ENCODE data around the gene C1RL.

Gene C1RL

DNA sequence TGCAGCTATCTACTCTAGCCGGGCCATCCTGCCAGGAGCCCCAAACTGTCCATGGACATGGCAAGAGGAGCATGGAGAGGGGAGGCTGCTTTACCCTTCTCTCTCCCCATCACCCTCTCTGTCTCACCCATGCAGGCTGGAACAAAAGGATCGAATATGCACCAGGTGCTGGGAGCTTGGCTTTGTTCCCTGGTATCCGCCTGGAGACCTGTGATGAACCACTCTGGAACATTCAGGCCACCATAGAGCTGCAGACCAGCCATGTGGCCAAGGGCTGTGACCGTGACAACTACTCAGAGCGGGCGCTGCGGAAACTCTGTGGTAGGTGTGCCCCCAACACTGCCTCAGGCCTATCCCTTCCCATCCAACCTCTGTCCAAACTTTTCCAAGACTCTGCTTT lies 27.1 kb upstream of the C1RL start:
- no peak for FAIRE-seq

DNA sequence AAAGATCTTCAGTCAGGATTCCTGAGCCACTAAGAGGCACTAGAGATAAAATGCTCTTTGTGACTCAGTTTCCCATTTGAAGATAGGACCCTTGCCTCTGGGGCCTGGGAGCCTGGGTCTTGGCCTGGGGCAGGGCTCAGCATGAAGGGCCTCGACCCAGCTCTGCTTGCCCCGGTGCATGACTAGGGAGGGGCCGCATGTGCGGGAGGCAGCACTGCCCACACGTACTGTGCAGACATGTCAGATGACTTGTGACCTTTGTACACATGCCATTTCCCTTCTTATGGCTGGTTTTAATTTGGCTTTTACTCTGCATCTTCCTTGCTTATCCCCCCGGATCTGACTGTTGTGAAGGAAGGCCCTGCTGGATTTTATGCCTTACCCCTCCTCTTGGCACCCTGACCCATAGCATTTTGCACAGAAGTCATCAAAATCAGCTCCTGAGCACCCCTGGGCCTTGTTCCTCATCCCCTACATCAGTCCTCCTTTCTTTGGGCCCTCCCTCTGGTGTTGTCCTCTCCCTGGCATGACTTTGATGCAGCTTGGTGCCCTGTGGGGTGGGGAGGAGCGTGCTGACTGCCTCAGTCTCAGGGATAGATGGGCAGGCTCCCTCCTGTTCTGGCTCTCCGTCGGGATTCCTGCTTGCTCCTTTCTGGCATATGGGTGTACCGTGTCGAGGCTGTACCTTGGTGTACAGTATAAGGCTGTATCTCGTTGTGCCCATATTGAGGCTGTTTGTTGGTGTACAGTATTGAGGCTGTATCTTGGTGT lies 25.6 kb upstream of the C1RL start:
- no peak for FAIRE-seq

DNA sequence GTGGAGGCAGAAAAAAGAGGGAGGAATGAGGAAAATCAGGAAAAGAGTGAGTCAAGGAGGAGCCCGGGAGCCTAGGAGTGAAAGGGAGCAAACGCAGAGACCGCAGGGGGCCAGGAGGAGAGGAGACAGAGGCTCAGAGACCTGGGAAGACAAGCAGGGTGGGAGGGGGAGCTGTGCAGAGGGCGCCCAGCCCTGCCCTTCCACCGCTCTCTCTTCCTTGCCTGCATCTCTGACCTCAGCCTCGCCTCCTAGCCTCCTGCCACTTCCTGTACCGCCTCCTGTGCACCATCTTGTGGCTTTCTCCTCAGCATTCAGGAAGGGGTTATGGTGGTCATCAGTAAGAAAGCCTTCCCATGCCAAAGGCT lies 22.5 kb upstream of the C1RL start:
- FAIRE-seq = no peak

DNA sequence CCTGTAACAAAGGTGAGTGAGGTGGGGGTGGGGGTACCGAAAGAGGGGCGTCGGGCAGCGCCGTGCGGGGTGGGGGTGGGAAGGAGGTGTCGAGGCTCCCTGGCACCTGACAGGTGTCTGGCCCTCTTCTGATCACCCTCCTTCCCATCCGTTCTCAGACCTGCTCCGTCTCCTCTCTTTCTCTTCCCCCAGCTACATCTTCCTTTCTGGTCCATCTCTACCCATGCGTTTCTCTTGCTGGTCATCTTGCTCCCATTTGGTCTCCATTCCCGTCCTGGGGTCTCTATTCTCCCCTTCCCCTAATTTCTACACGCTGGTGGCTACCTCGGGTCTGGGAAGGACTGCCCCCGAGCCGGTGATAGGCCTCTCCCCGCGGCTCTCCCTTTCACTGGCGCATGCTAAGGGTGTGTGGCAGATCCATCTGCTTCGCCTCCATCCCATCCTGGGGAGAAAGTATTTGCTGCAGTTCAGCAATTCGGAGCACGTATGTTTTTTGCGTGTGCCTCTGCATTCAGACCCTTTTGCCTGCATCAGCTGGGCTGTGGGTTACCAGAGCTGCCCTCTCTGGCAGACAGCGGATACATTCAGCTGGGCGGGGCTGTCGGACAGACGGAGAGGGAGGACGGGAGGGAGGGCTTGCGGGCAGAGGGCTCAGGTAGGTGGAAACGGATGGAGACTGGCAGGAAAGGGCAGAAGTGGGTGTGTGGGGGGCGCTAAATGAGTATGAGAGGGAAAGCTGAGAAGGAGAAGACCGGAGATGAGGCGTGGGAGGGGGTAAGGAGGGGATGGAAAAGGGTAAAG lies 21.9 kb upstream of the C1RL start:
- FAIRE-seq = no peak

DNA sequence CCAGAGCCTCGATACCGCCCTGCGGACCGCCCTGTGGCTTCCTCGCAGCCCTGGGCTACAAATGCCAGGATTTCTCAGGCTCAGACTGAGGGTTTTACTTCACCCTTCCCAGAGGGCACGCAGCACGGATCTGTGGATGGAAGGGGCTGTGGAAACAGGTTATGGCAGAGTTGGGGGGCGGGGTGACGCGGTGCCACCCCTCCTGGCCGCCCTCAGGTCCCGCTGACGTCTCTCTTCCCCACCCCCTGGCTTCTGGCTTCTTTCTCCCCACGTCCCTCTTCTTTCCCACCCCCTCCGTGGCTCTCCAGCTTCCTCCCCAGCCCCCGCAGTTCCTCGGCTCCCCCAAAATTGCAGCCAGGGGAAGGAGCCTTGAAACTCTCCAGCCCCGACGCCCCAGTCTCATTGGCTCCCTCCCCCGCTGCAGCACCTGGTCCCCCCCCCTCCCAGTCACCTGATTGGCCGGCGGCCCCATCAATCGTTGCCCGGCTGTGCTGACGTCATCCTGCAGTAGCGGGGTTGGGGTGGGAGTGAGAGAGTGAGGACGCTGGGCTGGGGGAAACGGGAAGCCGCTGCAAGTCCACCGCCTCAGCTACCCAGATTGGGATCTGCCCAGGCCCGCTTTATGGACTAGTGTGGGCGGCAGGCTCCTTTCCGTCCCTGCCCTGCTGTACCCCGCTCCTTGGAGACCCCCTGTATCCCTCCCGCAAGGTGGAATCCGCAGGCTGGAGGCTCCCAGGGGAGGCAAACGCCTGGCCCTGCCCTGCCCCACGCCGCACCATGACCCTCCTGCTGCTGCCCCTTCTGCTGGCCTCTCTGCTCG lies 21.1 kb upstream of the C1RL start, which contains the start of gene CLSTN3:
TSS of gene CLSTN3 (plus strand) at position 500 of the 820 bp plus-strand sequence. CDS start at position 778, 278 bp downstream.
- no peak for FAIRE-seq

DNA sequence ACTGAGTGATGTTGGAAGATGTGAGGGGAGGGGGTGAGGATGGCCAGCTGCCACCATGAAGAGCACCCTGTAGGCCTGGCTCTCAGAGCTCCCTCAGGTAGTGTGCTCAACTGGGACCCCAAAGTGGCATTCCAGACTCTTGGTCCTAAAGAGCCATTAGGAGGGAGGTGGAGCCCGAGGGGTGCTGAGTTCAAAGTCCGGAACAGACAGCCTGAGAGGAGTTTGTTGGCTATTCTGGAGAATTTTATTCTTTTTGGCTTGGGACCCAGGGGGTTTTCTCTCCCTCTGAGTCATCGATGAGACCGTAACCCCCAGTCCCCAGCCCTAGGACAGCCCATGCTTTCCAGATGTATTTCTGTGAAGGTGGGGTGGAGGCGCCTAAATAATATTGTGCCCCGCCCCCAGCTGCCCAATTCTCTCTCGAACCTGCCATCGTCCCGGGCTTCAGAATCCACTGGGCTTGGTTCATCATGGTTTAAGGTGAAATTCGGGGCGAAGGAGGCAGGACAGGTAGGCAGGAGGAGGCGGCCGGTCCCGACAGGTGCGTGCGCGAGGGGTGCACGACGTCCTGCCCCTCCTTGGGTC lies 20.4 kb upstream of the C1RL start:
- no peak for FAIRE-seq

DNA sequence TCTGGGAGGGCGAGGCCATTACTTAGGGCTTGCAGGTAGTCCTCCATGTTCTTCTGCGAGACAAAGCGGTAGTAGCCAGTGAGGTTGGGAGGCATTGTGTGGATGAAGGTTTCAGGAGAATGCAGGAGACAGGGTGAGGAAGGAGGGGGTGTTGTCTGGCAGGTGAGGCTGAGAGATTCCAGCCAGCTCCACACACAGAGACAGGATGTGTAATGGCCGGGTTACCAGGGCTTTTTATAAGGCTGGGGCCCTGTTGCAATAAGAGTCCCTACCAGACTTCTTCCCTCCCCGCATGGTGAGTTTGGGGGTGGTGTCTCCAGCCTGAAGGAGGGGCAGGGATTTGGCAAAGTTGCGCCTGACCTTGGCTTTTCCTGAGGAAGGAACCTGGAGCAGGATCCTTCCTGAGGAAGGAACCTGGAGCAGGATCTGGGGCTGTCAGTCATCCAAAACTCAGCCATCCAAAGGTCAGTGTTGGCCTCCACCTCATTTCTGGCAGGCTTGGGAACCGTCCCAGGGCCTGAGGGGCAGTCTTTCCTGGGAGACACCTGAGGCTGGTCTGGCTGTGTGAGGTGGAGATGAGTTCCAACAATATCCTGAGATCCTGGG lies 19.8 kb upstream of the C1RL start, which contains the start of gene RBP5:
TSS of gene RBP5 (minus strand) at position 209 of the 606 bp plus-strand sequence. CDS start at position 95, 114 bp downstream.
- FAIRE-seq = no peak

DNA sequence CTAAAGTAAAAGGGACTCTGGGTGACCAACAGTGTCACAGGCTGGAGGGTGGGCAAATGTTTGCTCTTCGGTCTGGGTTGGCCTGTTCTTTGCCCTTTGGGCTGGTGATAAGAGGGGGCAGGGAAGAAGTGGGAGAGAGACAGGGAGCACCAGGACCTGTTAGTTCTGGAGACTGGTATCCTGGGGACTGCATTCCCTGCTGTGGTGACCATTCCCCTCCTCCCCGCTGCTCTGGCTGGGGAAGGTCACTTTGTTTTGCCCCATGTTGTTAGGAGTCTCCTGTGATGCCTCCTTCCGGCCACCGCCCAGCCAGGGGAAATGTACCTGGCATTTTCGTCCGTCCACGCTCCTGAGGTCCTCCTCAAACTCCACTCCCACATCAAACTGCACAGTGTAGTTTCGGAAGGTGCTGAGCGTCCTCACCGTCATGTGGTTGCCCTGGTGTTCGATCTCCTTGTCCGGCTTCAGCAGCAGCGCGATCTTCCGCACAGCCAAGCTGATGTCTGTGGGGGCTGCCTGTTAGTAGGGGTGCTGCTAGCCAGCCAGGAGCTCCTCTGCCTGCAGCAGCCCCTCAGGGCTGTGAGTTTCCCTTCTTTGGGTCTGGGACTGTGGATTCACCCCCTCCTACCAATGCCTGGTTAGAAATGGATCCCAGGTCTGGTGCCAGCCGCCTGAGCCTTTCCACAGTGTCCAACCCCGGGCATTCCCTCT lies 19.1 kb upstream of the C1RL start:
- FAIRE-seq = no peak

DNA sequence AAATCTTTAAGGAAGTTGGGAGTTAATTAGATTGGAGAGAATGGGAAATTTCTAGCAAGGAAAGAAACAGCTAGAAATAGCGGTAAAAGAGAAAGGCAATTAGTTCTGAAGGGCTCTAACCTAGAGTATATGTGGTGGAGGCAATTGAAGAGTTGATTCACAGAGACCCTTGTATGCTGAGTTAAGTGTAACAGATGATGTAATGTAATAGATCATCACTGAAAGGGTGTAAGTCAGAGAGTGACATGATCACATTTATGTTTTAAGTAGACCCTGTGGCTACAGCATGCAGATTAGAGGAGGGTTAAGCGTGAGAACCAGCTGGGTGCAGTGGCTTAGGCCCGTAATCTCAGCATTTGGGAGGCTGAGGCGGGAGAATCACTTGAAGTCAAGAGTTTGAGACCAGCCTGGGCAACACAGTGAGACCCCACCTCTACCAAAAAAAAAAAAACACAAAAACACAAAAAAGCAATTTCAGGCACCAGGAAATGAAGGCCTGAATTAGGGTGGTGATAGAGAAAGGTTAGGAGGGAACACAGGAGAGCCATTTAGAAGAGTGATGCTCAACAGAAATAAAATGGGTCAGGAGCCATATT lies 16.7 kb upstream of the C1RL start:
- FAIRE-seq = no peak

DNA sequence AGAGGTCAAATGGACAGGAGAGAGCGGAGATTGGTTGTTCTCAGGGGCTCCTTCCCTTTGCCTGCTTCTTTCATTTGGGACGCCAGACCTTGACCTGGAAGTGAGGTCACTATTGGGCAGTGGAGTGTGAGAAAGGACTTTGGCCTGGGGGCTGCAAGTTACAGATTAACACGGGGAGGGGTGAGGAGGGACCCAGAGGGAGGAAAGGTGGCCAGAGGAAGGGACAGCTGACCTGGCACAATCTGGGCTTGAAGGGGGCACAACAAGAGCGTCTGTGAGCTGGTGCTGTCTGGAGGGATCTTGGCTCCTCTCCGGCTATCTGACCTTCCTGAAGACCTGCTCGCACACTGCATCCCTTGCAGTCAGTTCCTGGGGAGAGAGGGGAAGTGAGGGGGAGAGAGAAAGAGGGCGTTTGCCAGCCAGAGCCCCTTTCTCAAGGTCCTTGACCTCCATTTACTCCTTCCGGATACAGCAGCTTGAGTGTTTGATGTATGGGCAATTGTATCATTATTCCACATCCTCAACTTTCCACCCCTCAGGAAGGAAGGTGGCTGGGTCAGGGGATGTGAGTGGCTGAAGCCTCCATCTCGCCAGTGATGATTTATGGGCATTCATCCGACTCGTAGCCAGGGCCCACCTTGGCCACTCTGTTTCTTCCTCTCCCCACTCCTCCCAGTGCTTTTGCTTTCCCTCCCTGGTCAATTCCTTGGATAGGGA lies 14.9 kb upstream of the C1RL start:
- no peak for FAIRE-seq

DNA sequence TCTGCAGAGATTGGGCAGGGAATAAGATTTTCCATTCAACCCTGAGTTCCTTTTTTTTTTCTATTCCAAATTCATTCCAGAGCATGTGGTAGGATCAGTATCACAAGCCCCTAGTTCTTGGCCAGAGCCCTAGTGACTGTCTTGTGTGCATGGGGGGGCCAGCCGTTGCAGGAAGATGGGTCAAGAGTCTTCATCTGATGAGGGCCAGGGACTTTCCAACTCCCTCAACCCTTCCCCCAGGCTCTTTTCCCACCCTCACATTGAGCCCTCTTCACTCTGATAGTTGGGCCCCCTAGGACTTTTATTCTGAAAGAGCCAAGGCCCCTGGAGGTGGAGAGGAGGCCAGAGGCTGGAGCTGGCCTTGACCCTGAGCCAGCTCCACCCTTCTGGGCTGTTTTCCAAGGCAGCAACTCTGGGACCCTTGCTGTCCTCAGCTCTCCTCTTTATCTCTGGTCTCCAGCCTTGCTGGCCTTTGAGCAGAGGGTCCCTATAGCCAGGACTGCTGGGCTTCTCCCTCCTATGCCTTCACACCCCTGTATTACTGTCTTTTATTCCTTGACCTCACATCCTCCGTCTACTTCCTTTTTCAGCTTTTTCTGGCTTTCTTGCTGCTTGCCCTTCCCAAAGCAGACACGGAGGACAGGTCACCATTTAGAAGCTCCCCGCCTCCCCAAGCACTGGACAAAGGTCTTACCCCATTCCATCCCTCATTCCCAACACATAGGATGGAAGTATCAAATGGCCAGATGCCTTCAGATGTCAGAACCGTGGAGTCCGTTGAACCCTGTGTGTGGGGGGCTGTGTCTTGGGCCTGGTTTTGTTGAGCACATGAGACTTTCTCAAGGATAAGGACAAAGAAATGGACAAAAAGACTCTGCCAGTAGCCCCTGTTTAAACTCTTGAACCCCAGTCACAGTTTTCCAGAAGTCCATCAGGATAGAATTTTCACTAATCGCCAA lies 14.1 kb upstream of the C1RL start:
- FAIRE-seq = no peak

DNA sequence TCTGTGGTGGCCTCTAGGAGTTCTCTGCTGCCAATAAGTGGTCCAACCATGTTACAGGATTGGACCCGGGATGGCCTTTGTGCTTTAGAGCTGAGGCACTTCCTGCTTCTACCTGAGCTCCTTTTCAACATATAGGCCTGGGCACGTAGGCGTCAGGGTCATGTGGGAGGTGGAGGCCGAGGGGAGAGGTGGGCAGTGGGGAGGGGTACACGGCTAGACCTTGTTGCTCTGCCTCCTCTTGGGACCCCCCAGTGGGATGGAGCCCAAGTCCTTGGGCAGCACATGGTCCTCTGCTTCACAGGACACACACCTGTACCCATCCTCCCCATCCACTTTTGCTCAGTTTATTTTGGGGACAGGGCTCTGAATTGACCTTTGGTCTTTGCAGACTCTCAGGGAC lies 12.3 kb upstream of the C1RL start:
- FAIRE-seq = no peak

DNA sequence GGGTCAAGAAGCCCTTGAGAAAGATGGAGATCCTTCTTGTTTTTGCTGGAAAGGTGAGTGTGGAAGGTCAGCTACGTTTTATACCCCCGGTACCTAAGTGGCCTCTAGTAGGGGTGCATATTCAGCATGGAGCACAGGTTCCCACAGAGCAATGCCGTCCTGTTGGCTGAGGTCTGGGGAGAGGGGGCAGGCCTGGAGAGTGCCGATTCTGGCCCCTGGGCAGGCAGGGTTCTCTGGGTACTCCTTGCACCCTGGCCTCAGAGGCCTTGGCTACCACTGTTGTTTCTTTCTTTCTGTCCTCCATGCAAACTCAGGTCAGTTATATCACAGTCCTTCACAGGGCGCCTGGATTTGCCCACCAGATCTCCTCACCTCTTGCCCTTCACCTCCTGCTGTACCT lies 11.2 kb upstream of the C1RL start:
- no peak for FAIRE-seq

DNA sequence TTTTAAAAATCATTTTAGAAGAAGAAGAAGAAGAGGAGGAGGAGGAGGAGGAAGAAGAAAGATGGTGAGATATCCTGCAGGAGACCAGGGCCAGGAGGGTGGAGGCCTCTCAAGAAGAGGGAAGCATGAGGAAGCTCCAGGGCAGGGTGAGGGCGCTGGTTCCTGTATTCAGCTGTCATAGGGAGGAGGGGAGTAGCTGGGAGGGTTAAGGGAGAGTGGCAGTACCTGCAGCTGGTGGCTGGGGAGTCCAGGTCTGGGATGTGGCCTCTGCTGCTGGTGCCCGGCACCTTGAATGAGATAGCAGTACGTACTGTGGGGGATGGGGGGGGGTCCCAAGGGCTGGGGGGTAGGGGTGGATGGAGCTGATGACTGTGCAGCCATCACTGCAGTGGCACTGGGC lies 9.9 kb upstream of the C1RL start:
- no peak for FAIRE-seq

DNA sequence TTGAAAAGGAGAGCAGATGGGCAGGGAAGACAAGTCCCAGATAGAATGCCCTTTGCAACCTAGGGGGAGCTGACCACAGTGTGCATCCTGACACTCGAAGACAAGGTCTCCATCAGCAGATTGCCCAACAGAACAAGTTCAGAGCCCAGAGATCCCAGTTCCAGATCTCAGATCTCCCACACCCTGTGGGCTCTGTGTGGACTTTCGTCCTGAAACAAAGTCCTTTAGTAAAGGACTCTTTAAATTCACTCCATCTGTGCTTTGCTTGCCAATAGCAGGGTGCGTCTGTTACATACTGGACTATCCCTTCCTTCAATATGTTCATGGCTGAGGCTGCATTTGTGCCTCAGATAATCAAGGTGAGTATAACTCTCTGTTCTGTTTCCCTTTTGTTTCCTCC lies 8.7 kb upstream of the C1RL start:
- FAIRE-seq = no peak

DNA sequence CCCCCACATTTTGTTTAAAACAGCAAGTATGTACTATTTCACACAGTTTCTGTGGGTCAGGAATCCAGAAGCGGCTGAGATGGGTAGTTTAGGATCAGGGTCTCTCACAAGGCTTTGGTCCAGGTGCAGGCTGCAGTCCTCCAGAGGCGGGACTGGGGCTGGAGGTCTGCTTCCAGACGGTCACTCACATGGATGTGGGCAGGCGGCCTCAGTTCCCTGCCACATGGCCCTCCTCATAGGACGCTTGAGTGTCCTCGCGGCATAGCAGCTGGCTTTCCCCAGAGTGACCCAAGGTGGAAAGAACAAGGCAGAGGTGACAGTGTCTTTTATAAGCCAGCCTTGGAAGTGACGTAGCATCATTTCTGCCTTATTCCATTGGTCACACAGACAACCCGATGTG lies 7.9 kb upstream of the C1RL start:
- no peak for FAIRE-seq

DNA sequence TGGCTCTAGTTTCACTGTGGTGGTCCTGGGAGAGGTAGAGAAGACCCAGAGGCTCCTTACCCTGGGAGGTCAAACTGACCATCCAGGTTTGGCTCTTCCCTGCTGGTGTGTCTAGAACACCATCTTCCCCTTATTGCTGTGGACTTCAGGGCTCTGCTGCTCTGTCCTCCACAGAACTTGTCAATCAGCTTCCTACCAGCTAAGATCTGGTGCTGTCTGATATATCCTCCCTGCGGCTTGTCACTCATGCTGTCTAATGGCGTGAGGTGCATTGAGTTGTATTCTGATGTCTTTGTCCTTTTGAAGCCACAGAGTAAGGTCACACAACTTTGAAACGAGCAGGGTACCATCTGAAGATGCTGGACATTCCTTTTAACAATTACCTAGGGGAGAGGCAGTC lies 7.2 kb upstream of the C1RL start:
- FAIRE-seq = no peak

DNA sequence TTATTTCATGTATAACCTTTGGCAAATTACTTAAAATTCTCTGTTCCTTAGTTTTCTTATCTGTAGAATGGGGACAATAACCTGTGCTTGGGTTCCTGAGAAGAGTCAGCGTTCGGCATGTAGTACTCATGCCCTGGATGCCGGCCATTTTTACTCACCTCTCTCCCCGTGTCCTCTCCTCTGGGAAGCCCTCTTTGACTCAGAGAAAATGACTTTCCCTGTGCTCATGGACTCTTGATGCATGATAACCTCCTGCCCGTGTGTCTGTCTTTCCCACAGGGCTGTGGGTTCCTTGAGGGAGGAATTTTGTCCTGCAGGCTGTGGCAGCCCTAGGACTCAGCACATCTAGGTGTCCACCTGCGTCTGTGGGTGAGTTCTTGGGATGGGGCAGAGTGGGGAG lies 5.8 kb upstream of the C1RL start:
- FAIRE-seq = no peak

DNA sequence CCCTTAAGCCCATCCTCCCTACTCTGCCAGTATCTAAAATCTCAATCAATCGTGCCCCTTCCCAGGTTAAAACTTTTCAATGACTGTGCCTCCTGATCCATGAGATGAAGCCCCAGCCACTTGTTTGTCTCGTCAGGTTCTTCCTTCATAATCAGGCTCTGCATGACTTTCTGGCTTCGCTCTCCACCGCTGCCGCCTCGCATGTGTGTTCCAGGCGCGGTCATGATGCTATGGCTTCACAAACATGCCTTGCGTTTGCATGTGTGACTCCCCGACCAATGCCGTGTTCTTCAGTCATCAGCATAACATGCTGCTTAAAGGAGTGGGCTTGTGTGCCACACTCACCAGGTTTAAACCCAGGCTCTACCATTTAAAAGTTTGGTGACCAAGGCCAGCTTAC lies 5.0 kb upstream of the C1RL start:
- no peak for FAIRE-seq
